Endodermal cell (in vitro differentiated cells): ENCODE measurements around the gene IFT122. TPM values are rescaled to one million over a fixed set of nuclear protein-coding genes. Genes with fewer than 3 reads are reported as not detected.
A peak's percentile ranks its signal among the peaks of the same experiment; 100 is the strongest.

Experiments used
- DNase-seq: peaks from one replicate; pipeline ENCODE4 v3.0.0-alpha.2; 2017
- H3K27ac ChIP-seq: 2 replicates; pipeline ENCODE4 v1.5.1; 2013; ENCODE audit warnings: mild to moderate bottlenecking, low read depth, low read length, moderate library complexity
- H3K27me3 ChIP-seq: 2 replicates; pipeline ENCODE4 v1.6.1; 2013; ENCODE audit warnings: mild to moderate bottlenecking, low read length, moderate library complexity; ENCODE audit not compliant: insufficient read depth, control insufficient read depth, poor library complexity, severe bottlenecking
- H3K36me3 ChIP-seq: 2 replicates; pipeline ENCODE4 v1.7.0; 2013; ENCODE audit warnings: mild to moderate bottlenecking, low read length, moderate library complexity; ENCODE audit not compliant: control insufficient read depth, insufficient read depth
- H3K4me1 ChIP-seq: one replicate; pipeline ENCODE4 v1.7.0; 2013; ENCODE audit warnings: low read length; ENCODE audit not compliant: control insufficient read depth, insufficient read depth
- H3K4me3 ChIP-seq: 2 replicates; pipeline ENCODE4 v1.5.1; 2013; ENCODE audit warnings: mild to moderate bottlenecking, low read length, moderate library complexity
- H3K9ac ChIP-seq: 2 replicates; pipeline ENCODE4 v1.6.1; 2013; ENCODE audit warnings: mild to moderate bottlenecking, low read length, moderate library complexity; ENCODE audit not compliant: poor library complexity, severe bottlenecking; ENCODE audit errors: extremely low read depth
- H3K9me3 ChIP-seq: 2 replicates; pipeline ENCODE4 v1.6.1; 2013; ENCODE audit warnings: mild to moderate bottlenecking, low read length, moderate library complexity; ENCODE audit not compliant: control insufficient read depth
- H3K27ac Mint-ChIP-seq: 2 replicates; pipeline ENCODE4 v1.8.0; 2020; ENCODE audit warnings: mixed read lengths
- H3K27me3 Mint-ChIP-seq: 2 replicates; pipeline ENCODE4 v1.8.0; 2021; ENCODE audit warnings: mild to moderate bottlenecking, mixed read lengths; ENCODE audit not compliant: insufficient read depth
- H3K36me3 Mint-ChIP-seq: 2 replicates; pipeline ENCODE4 v1.8.0; 2020; ENCODE audit warnings: low read depth, mixed read lengths
- H3K4me1 Mint-ChIP-seq: 2 replicates; pipeline ENCODE4 v1.8.0; 2020; ENCODE audit warnings: mixed read lengths
- H3K4me3 Mint-ChIP-seq: 2 replicates; pipeline ENCODE4 v1.8.0; 2020; ENCODE audit warnings: mild to moderate bottlenecking, moderate library complexity, mixed read lengths
- H3K9me3 Mint-ChIP-seq: 2 replicates; pipeline ENCODE4 v1.8.0; 2020; ENCODE audit warnings: mild to moderate bottlenecking, mixed read lengths
- WGBS, 2 experiments: methylation state at CpG; one replicate each; pipeline versions ENCODE4 v1.1.5 to v1.1.7; 2013; ENCODE audit warnings: missing lambda C conversion rate in 2 of 2, mixed read lengths in 1 of 2; ENCODE audit not compliant: insufficient coverage in 1 of 2, insufficient read length in 1 of 2; 5-methylcytosine and 5-hydroxymethylcytosine counted together
- total RNA-seq, 2 donors: library from RNA; stranded (reverse); fragmentation: NEBNext Ultra II Directional in 1 of 2; extraction: Animal tissue kit (Norgen Biotek cat#: 25700) in 1 of 2; gene quantifications; 2 replicates in 1 of 2; 3 replicates in 1 of 2; pipeline ENCODE4 v1.2.1, GENCODE V29; 2021
- TF ChIP-seq, protein P1 (sequence below): fragments of 200-600 bp; sonication (generic); conservative IDR thresholded peaks from 2 replicates; pipeline ENCODE4 v1.5.0; 2021; ENCODE audit warnings: antibody characterized with exemption, mild to moderate bottlenecking

The IFT122 gene
- total RNA-seq, 2 donors from 2014 or later = 36.0 to 46.6 TPM

DNA sequence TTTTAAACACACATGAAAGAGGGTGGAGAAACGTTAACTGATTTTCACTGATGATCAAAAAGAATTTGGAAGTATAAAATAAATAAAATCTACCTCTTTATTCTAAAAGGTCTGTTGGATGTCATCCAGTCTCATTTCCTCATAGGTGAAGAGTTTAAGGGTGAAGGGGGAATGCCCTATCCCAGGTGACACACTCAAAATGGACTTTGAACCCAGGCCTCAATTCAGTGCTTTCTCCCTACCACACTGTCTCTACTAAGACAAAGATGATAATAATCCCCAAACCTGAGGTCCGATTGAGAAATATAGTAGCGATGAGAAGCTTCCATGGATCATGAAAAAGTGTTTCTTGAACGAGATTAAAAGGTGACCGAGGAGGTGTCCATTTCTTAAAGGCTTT lies 6.5 kb upstream of the IFT122 start:
- no peak overlapping the region for H3K4me3 Mint-ChIP-seq
- no peak for DNase-seq
- peaks cover 33% of the 10 kb centered on the region for H3K4me1 Mint-ChIP-seq
- Histone ChIP-seq H3K4me1 (peaks cover 6% of the 10 kb centered on the region), H3K27ac (no peak overlapping the region), H3K4me3 (no peak overlapping the region), H3K9ac (no peak overlapping the region), H3K36me3 (peaks cover 80% of the 10 kb centered on the region), H3K27me3 (no peaks in the 10 kb centered on the region), H3K9me3 (no peaks in the 10 kb centered on the region)
- 94 to 100% methylated on average over 4 of the region's 5 CpGs for WGBS, 2 experiments
- H3K9me3 Mint-ChIP-seq = no peaks in the 10 kb centered on the region
- H3K27ac Mint-ChIP-seq = no peak overlapping the region
- H3K36me3 Mint-ChIP-seq = peaks cover 56% of the 10 kb centered on the region
- TF ChIP-seq, protein P1, sequence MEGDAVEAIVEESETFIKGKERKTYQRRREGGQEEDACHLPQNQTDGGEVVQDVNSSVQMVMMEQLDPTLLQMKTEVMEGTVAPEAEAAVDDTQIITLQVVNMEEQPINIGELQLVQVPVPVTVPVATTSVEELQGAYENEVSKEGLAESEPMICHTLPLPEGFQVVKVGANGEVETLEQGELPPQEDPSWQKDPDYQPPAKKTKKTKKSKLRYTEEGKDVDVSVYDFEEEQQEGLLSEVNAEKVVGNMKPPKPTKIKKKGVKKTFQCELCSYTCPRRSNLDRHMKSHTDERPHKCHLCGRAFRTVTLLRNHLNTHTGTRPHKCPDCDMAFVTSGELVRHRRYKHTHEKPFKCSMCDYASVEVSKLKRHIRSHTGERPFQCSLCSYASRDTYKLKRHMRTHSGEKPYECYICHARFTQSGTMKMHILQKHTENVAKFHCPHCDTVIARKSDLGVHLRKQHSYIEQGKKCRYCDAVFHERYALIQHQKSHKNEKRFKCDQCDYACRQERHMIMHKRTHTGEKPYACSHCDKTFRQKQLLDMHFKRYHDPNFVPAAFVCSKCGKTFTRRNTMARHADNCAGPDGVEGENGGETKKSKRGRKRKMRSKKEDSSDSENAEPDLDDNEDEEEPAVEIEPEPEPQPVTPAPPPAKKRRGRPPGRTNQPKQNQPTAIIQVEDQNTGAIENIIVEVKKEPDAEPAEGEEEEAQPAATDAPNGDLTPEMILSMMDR = no peak
- H3K27me3 Mint-ChIP-seq = no peaks in the 10 kb centered on the region

DNA sequence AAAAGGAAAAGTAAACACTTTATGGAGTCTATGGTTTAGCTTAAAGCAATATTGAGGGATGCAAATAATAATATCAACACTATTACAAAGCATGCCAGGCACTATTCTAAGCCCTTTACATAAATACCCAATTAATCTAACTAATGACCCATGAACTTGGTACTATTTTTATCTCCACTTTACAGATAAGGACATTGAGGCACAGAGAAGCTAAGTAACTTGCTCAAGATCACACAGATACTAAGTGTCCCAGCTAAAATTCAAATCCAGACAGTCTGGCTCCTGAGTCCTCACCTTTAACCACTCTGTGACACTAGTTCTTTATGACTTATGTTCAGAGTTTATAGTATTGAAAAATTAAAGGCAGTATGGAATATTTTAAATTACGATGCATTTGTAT lies 5.9 kb upstream of the IFT122 start:
- Histone ChIP-seq H3K4me3 (no peak overlapping the region), H3K36me3 (peaks cover 80% of the 10 kb centered on the region), H3K9me3 (no peaks in the 10 kb centered on the region), H3K27ac (no peak overlapping the region), H3K9ac (no peak overlapping the region), H3K4me1 (peaks cover 3% of the 10 kb centered on the region), H3K27me3 (no peaks in the 10 kb centered on the region)
- DNase-seq = no peak
- Mint-ChIP-seq H3K36me3 (peaks cover 56% of the 10 kb centered on the region), H3K4me3 (no peak overlapping the region), H3K4me1 (peaks cover 29% of the 10 kb centered on the region), H3K27me3 (no peaks in the 10 kb centered on the region), H3K27ac (no peak overlapping the region), H3K9me3 (no peaks in the 10 kb centered on the region)
- TF ChIP-seq, protein P1 = no peak
- 86% methylated on average over 1 of the region's 1 CpG; no CpG with 5 or more reads in 1 of the 2 experiments for WGBS, 2 experiments

DNA sequence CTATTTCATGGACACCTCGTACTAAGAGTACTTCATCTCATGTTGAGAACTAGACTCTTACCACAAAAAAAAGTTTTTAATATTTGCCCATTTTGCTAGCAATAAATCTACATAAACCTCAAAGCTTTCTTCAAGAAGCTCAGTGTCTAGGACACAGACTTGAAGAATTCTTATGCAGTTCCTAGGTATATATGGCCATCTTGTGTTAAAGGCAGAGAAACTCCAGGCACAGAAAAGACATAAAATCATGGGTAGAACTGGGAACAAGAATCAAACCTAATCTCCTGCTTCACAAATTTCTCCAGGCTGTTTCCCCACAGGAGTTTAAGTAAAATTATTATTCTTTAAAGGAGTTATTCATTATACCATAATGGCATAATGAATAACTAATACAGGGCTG lies 4.7 kb upstream of the IFT122 start:
- no peaks in the 10 kb centered on the region for H3K9me3 ChIP-seq
- WGBS, 2 experiments = 88 to 93% methylated on average over 1 of the region's 1 CpG
- DNase-seq = no peak
- Mint-ChIP-seq H3K4me1 (peaks cover 20% of the 10 kb centered on the region), H3K9me3 (no peaks in the 10 kb centered on the region), H3K27me3 (no peaks in the 10 kb centered on the region), H3K36me3 (peaks cover 56% of the 10 kb centered on the region), H3K27ac (no peak overlapping the region), H3K4me3 (no peak overlapping the region)
- H3K36me3 ChIP-seq = peaks cover 73% of the 10 kb centered on the region
- no peaks in the 10 kb centered on the region for H3K27me3 ChIP-seq
- no peak overlapping the region for H3K9ac ChIP-seq
- H3K4me3 ChIP-seq = peak overlapping the region; percentile 48
- TF ChIP-seq, protein P1 = no peak
- H3K27ac ChIP-seq = no peak overlapping the region
- H3K4me1 ChIP-seq = peaks cover 3% of the 10 kb centered on the region
